Measurements from ENCODE around the gene METTL5.
"Not testable (repeated sequence)": the region's sequence is repeated elsewhere in the genome, so short reads cannot be mapped to it uniquely, and the experiment has no call there.

The METTL5 gene

DNA sequence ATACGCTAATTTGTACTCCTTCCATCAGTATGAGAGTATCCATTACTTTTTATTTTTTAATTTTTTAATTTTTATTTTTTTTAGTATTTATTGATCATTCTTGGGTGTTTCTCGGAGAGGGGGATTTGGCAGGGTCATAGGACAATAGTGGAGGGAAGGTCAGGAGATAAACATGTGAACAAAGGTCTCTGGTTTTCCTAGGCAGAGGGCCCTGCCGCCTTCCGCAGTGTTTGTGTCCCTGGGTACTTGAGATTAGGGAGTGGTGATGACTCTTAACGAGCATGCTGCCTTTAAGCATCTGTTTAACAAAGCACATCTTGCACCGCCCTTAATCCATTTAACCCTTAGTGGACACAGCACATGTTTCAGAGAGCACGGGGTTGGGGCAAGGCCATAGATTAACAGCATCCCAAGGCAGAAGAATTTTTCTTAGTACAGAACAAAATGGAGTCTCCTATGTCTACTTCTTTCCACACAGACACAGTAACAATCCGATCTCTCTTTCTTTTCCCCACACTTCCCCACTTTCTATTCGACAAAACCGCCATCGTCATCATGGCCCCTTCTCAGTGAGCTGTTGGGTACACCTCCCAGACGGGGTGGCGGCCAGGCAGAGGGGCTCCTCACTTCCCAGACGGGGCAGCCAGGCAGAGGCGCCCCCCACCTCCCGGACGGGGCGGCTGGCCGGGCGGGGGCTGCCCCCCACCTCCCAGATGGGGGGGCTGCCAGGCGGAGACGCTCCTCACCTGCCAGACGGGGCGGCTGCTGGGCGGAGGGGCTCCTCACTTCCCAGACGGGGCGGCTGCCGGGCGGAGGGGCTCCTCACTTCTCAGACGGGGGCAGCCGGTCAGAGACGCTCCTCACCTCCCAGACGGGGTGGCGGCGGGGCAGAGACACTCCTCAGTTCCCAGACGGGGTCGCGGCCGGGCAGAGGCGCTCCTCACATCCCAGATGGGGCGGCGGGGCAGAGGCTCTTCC, 30.9 kb upstream of the METTL5 start:
- not testable (repeated sequence) for H3K27ac ChIP-seq (ENCODE audit: low read length); H3K27me3 ChIP-seq (ENCODE audit: control insufficient read depth, insufficient read depth, low read length); H3K36me3 ChIP-seq (ENCODE audit: control insufficient read depth, insufficient read depth, low read length); H3K4me3 ChIP-seq (ENCODE audit: low read length); H3K9me3 ChIP-seq (ENCODE audit: control insufficient read depth, insufficient read depth, low read length); DNase-seq (ENCODE audit: low read depth, low spot score); H3K4me1 ChIP-seq (ENCODE audit: control insufficient read depth, insufficient read depth, low read length)
- no CpG with 5 or more reads among the region's 42 CpGs for WGBS (ENCODE audit: insufficient coverage, insufficient read length)

DNA sequence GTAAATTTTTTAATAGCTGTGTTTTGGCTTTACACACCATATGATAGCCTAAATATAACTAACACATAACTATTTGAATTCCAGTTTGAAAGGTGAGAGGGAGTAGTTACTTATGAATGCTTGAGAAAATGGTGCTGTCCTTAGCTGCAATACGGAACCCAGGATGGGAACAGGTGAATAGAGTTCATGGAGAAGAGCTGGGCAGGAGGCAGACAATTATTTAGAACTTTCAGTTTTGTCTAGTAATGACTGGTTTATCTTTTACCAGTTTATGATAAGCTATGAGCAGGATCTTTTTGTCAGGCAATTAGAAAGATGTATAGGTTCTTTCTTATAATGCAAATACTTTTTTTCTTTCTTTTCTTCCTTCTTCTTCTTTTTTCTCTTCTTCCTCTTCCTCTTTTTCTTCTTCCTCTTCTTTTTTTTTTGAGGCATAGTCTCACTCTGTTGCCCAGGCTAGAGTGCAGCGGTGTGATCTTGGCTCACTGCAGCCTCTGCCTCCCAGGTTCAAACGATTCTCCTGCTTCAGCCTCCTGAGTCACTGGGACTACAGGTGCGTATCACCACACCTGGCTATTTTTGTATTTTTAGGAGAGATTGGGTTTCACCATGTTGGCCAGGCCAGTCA, 28.4 kb upstream of the METTL5 start:
- WGBS (ENCODE audit: insufficient coverage, insufficient read length): no CpG with 5 or more reads among the region's 4 CpGs
- Histone ChIP-seq H3K27me3 (ENCODE audit: control insufficient read depth, insufficient read depth, low read length) (no peaks in the 10 kb centered on the region), H3K9me3 (ENCODE audit: control insufficient read depth, insufficient read depth, low read length) (no peaks in the 10 kb centered on the region), H3K4me3 (ENCODE audit: low read length) (no peak overlapping the region), H3K36me3 (ENCODE audit: control insufficient read depth, insufficient read depth, low read length) (no peaks in the 10 kb centered on the region), H3K4me1 (ENCODE audit: control insufficient read depth, insufficient read depth, low read length) (no peaks in the 10 kb centered on the region), H3K27ac (ENCODE audit: low read length) (no peak overlapping the region)
- DNase-seq (ENCODE audit: low read depth, low spot score): no peak

DNA sequence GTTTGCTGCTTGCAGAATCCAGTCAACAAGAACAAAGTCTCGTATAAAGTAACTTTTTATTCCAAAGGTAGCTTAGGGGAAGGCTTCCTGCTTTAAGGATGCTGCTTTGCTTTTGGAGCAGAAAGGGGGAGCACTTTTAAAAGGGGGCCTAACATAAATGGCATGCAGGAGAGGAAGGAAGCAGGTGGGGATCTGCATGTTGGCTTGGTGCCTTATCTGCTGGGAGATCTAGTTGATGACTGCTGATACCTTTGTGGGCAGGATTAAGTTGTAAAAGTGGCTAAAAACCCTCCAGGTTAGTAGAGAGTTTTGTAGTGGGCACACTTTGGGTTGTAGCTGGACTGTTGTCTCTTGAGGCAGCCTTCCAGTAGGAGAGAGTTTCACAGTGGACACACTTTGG, 25.0 kb upstream of the METTL5 start:
- Histone ChIP-seq H3K36me3 (ENCODE audit: control insufficient read depth, insufficient read depth, low read length) (no peaks in the 10 kb centered on the region), H3K4me1 (ENCODE audit: control insufficient read depth, insufficient read depth, low read length) (no peaks in the 10 kb centered on the region), H3K27ac (ENCODE audit: low read length) (no peak overlapping the region), H3K9me3 (ENCODE audit: control insufficient read depth, insufficient read depth, low read length) (no peaks in the 10 kb centered on the region), H3K4me3 (ENCODE audit: low read length) (no peak overlapping the region), H3K27me3 (ENCODE audit: control insufficient read depth, insufficient read depth, low read length) (no peaks in the 10 kb centered on the region)
- DNase-seq (ENCODE audit: low read depth, low spot score): no peak
- no CpG with 5 or more reads among the region's 1 CpG for WGBS (ENCODE audit: insufficient coverage, insufficient read length)

DNA sequence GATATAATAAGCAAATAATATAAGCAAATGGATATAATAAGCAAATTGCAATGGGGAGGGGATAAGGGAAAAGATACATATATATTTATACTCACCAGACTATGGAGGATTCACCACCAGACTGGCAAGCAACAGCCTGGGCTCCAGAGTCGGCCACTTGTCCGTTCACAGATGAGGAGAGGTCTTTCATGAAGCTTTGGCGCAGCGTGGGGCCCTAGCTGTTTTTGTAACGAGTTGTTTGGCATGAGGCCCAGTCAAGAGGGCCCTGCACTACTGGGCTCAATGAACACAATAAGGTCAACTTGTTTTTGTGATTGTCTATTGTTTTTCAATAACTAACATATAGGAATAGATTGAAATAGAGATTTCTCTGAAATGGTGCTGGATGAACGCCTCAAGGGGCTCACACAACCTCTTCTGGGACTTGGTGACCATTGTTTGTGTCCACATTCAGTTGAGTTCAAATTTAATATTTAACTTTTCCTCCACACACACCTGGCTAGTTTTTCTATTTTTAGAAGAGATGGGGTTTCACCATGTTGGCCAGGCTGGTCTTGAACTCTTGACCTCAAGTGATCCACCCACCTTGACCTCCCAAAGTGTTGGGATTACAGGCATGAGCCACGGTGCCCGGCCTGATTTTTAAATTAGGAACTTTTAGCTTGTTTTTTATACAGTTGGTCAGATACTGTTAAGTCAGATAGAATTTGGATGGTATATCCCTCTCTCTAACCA, 24.4 kb upstream of the METTL5 start:
- not testable (repeated sequence) for H3K9me3 ChIP-seq (ENCODE audit: control insufficient read depth, insufficient read depth, low read length); H3K36me3 ChIP-seq (ENCODE audit: control insufficient read depth, insufficient read depth, low read length); DNase-seq (ENCODE audit: low read depth, low spot score); H3K4me1 ChIP-seq (ENCODE audit: control insufficient read depth, insufficient read depth, low read length); H3K27me3 ChIP-seq (ENCODE audit: control insufficient read depth, insufficient read depth, low read length); H3K27ac ChIP-seq (ENCODE audit: low read length); H3K4me3 ChIP-seq (ENCODE audit: low read length)
- no CpG with 5 or more reads among the region's 8 CpGs for WGBS (ENCODE audit: insufficient coverage, insufficient read length)

DNA sequence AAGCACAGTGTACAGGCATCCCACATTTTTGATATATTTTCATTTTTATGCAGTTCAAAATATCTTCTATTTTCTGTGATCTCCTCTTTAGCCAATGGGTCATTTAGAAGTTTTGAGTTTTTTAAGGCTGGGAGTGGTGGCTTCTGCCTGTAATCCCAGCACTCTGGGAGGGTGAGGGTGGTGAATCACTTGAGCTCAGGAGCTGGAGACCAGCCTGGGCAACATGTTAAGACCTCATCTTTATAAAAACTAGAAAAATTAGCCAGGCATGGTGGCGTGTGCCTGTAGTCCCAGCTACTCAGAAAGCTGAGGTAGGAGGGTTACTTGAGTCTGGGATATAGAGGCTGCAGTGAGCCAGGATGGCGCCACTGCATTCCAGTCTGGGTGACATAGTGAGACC, 20.3 kb upstream of the METTL5 start:
- DNase-seq (ENCODE audit: low read depth, low spot score): no peak
- H3K4me3 ChIP-seq (ENCODE audit: low read length): no peak overlapping the region
- WGBS (ENCODE audit: insufficient coverage, insufficient read length): no CpG with 5 or more reads among the region's 2 CpGs

DNA sequence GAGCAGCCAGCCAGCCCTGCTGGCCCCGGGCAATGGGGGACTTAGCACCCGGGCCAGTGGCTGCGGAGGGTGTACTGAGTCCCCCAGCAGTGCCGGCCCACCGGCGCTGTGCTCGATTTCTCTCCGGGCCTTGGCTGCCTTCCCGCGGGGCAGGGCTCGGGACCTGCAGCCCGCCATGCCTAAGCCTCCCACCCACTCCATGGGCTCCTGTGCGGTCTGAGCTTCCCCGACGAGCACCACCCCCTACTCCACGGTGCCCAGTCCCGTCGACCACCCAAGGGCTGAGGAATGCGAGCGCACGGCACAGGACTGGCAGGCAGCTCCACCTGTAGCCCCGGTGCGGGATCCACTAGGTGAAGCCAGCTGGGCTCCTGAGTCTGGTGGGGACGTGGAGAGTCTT, 16.9 kb upstream of the METTL5 start:
- not testable (repeated sequence) for DNase-seq (ENCODE audit: low read depth, low spot score); H3K27me3 ChIP-seq (ENCODE audit: control insufficient read depth, insufficient read depth, low read length); H3K4me1 ChIP-seq (ENCODE audit: control insufficient read depth, insufficient read depth, low read length); H3K27ac ChIP-seq (ENCODE audit: low read length); H3K36me3 ChIP-seq (ENCODE audit: control insufficient read depth, insufficient read depth, low read length); H3K9me3 ChIP-seq (ENCODE audit: control insufficient read depth, insufficient read depth, low read length); H3K4me3 ChIP-seq (ENCODE audit: low read length)
- WGBS (ENCODE audit: insufficient coverage, insufficient read length): no CpG with 5 or more reads among the region's 24 CpGs

More for the DNA sequence above, 20.3 kb upstream of the METTL5 start:
- Histone ChIP-seq H3K36me3 (ENCODE audit: control insufficient read depth, insufficient read depth, low read length) (0 out of 2 replicates have a peak, but pooled peaks cover 2% of the 10 kb centered on the region), H3K9me3 (ENCODE audit: control insufficient read depth, insufficient read depth, low read length) (no peaks in the 10 kb centered on the region), H3K27ac (ENCODE audit: low read length) (no peak overlapping the region), H3K27me3 (ENCODE audit: control insufficient read depth, insufficient read depth, low read length) (no peaks in the 10 kb centered on the region), H3K4me1 (ENCODE audit: control insufficient read depth, insufficient read depth, low read length) (no peaks in the 10 kb centered on the region)

DNA sequence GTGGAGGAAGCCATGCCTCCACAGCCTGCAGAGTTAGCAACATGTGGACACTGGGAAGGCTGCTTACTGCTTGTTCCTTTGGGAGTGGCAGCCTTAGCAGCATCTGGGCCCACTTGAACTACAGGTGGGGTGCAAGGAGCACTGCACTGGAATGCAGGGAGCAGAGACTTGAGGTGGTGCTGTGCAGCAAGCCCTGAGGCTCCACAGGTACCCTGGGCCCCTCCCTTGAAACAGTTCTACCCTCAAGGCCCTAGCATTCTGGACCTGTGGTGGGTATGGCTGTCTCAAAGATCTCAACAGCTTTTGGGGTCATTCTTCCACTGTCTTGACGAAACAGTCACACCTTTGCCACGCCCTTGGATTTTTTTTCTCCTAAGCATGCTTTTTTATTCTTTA, 16.0 kb upstream of the METTL5 start:
- no peak overlapping the region for H3K4me3 ChIP-seq (ENCODE audit: low read length)
- H3K4me1 ChIP-seq (ENCODE audit: control insufficient read depth, insufficient read depth, low read length): no peaks in the 10 kb centered on the region
- H3K36me3 ChIP-seq (ENCODE audit: control insufficient read depth, insufficient read depth, low read length): 0 out of 2 replicates have a peak, but pooled peaks cover 2% of the 10 kb centered on the region
- no peak for DNase-seq (ENCODE audit: low read depth, low spot score)
- no peak overlapping the region for H3K27ac ChIP-seq (ENCODE audit: low read length)
- no CpG with 5 or more reads among the region's 2 CpGs for WGBS (ENCODE audit: insufficient coverage, insufficient read length)
- H3K27me3 ChIP-seq (ENCODE audit: control insufficient read depth, insufficient read depth, low read length): no peaks in the 10 kb centered on the region
- H3K9me3 ChIP-seq (ENCODE audit: control insufficient read depth, insufficient read depth, low read length): no peaks in the 10 kb centered on the region

DNA sequence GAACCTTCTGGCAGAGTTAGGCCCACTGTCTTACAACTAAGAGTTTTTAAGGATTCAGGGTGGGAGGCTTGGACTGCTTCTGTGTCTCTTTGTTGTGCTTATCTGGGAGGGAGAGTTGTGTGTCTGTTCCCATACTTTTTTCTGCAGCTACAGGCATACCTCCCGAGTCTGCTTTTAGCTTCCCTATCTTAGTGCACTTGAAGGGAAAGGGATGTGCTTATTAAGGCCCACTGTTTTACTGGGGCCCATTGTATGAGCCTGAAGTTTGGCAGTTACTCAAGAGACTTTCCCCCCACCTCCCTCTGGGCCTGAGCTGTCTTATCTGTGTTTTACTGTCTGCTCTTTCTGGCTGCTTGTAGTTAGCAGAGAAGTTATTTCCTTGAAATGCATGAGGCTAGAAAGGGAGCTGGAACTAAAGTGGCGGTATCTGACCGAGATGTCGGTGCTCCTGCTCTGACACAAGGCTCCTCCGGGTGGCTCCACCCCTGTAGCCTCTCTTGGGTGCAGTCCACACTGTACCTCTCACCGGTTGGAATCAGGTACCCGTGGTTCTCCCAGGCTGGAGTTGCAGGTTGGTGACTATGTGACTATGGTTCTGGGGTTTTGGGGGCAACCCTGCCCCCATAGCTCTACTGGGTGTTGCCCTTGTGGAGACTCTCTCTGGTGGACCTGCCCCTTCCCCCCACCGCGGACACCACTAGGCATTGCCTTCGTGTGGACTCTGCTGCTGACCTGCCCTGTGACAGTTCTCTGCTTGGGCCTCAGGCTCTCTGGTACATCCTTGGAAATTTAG, 15.4 kb upstream of the METTL5 start:
- no peaks in the 10 kb centered on the region for H3K4me1 ChIP-seq (ENCODE audit: control insufficient read depth, insufficient read depth, low read length)
- no peaks in the 10 kb centered on the region for H3K9me3 ChIP-seq (ENCODE audit: control insufficient read depth, insufficient read depth, low read length)
- H3K36me3 ChIP-seq (ENCODE audit: control insufficient read depth, insufficient read depth, low read length): 0 out of 2 replicates have a peak, but pooled peaks cover 2% of the 10 kb centered on the region
- no peaks in the 10 kb centered on the region for H3K27me3 ChIP-seq (ENCODE audit: control insufficient read depth, insufficient read depth, low read length)
- no peak overlapping the region for H3K4me3 ChIP-seq (ENCODE audit: low read length)
- no peak overlapping the region for H3K27ac ChIP-seq (ENCODE audit: low read length)
- no CpG with 5 or more reads among the region's 10 CpGs for WGBS (ENCODE audit: insufficient coverage, insufficient read length)
- DNase-seq (ENCODE audit: low read depth, low spot score): no peak

DNA sequence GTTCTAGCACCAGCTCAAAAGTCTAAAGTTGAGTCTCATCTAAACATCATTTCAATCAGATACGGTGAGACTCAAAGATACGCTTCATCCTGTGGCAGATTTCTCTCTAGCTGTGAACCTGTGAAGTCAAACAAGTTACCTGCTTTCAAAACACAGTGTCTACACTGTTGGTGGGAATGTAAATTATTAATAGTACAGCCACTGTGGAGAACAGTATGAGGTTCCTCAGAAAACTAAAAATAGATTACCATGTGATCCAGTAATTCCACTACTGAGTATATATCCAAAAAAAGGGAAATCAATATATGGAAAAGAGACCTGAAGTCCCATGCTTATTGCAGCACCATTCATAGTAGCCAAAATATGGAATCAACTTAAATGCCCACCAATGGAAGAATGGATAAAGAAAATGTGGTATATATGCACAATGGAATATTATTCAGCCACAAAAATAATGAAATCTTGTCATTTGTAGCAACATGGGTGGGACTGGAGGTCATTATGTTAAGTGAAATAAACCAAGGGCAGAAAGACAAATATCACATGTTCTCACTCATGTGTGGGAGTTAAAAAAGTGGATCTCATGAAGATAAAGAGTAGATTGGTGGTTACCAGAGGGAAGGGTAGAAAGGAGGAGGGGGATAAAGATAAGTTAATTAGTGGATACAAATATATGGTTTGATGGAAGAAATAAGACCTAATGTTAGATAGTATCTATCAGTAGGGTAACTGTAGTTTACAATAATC, 14.2 kb upstream of the METTL5 start:
- no peaks in the 10 kb centered on the region for H3K9me3 ChIP-seq (ENCODE audit: control insufficient read depth, insufficient read depth, low read length)
- no CpG with 5 or more reads among the region's 2 CpGs for WGBS (ENCODE audit: insufficient coverage, insufficient read length)

More for the DNA sequence above, 14.2 kb upstream of the METTL5 start:
- Histone ChIP-seq H3K4me3 (ENCODE audit: low read length) (no peak overlapping the region), H3K4me1 (ENCODE audit: control insufficient read depth, insufficient read depth, low read length) (no peaks in the 10 kb centered on the region), H3K27ac (ENCODE audit: low read length) (no peak overlapping the region), H3K27me3 (ENCODE audit: control insufficient read depth, insufficient read depth, low read length) (no peaks in the 10 kb centered on the region), H3K36me3 (ENCODE audit: control insufficient read depth, insufficient read depth, low read length) (0 out of 2 replicates have a peak, but pooled peaks cover 2% of the 10 kb centered on the region)
- no peak for DNase-seq (ENCODE audit: low read depth, low spot score)
